IPS-NIHi11 (cell line): ENCODE results near the gene SPRR5.

Source experiments
- DNase-seq: peaks from one replicate; pipeline ENCODE4 v3.0.0; 2012; ENCODE audit warnings: mixed read lengths, low spot score

SPRR5 gene

DNA sequence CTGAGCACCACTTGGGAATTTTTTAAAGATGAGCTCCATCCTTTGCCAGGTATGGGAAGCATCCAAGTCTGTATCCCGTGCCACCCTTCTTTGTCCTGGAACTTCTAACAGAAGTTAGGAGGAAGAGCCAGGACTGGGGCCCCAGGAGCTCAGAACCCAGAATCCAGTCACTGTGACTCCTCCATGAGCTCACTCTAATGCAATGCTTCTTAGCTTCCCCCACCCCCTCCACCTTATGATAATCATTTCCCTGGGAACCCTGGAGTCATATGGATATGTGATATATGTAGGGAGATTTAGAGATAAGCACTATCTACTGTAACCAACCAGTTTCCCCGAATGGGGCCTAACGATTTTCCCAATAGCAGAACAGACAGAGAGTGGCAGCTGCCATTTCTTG is 758 bp upstream of the SPRR5 start:
- DNase-seq = no peak

DNA sequence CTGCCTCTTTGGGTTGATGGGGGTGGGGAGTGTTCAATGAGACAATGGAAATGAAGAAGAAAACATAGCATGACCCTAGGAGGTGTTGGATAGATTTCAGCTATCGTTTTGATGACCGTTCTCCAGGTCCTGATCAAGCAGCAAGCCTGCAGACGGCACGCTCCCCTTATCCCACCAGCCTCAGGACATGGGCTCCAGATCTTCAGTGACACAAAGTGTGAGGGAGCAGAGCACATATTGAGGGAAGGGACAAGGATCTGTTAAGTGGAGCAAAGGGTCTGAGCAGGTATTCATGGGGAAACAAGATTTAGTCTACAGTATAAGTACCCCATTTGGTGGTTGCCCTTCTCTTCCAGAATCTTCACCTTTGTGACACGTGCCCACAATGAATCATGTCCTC is 4.7 kb downstream of the SPRR5 start:
- DNase-seq = no peak

DNA sequence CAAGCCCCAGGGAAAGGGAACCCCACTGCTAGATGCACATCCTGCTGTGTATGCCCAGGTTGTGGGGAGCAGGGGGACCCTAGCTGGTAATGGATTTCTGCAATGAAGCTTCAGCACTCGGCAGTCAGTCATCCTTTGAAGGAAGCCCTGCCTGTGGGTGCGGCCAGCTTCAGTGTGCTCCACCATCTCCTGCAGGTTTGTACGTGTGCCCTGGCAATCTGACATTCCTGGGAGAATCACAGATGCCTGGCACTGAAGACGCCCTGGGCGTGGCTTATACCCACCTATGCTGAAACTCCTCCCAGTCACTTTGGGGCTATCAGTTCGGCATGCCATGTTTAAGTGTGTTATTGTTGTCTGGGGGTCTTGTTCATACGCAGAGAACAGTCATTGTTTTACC is 6.8 kb downstream of the SPRR5 start:
- DNase-seq = no peak

DNA sequence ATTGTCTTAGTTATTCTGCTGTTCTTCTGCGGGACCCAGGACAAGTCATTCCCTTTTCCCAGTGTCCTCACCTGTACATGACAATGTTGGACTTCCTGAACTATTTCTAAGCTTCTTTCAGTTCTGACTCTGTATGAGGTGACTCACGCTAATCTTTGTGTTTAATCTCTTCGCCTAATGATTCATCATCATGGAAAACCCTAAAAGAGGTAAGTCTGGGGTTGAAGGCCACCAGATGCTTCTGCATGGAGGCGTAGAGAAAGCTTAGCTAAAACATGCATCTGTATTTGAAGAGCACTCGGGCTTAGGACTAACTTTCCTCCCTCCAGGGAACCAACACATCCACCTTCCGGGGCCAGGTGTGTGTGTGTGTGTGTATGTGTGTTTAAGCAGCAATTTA is 7.4 kb downstream of the SPRR5 start:
- no peak for DNase-seq

DNA sequence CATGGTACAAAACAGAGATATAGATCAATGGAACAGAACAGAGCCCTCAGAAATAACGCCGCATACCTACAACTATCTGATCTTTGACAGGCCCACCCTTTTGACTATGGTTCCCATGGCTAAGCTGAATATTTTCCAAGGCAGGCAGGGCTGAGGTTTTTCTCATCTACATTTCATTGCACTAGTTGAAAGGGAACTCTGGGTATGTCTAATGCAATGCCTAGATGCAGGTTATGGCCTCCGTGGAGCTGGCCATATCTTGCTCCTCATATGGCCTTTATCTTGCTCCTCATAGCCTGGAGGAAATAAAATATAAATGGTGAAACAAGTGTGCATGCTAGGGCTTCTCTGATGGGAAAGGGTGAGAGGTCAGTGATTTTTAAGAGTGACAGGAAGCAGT is 10.6 kb downstream of the SPRR5 start:
- no peak for DNase-seq

DNA sequence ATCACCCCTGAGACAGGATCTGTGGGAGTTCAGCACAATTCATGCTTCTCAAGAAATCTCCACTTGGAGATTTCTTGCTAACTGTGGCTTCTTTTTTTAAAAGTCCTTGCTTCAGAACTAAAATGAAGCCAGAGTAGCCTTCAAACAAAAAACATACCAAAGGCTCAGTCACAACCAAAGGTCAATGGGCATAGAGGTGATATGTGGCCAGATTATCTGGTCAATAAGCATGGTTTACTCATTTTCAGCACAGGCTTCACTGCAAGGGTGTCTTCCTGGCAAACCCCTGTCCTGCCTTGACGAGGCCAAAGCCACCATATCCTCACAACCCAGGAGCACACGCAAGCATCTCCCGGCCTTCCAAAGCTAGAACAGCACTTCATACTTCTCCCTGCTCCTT is 12.3 kb downstream of the SPRR5 start:
- no peak for DNase-seq

DNA sequence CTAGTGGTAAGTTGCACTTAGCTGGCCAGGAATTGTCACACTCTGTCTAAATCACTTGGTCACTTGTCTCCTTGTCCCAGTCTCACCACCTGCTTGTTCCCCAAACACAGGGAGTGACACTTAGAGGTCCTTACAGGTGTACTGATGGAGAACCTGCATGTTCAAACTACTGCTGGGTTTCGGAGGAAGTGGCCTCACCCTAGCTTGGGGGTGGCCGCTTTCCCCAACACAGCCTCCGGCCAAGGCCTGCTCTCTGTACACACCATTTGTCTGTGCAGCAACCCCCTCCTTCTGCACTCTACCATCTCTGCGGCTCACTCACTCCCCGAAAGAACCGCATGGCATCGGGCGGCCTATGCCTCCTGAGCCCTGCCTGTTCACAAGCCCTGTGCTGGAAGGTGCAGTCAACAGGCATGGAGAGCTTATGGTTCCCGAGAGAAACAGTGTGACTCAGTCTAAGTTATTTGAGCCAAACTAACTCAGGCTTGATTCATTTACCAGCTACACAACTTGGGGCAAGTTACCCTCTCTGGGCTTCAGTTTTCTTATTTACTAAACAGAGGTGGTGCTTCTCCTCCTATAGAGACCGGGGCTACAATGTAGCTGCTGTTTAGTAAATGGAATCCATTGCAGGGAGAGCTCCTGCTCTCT is 12.9 kb downstream of the SPRR5 start:
- no peak for DNase-seq

DNA sequence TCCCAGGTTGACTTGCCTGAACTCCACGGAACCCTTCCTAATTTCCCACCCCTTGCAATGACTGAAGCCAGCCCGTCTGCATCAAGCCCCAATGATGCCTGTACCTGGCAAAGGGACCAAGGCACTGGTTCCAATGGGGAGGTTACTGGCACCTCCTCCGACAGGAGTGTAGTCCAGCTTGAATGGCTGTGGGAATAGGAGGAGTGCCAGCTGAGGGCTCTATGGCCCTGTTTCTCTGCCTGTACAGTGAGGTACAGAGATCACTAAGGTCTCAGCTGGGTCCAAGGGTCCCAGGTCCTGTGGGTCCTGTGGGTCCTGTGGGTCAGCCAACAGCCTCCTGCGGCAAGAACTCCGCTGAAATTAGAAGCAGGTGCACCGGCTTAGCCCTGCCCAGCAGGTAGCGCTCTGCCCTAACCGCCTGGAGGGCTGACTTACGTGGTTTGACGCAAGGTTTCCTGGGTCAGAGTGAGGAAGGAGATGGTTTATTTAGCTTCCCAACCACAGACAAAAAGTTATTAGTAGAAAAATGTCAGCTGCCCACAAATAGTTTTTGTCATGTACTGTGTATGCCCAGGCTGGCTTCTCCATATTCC is 13.5 kb downstream of the SPRR5 start:
- no peak for DNase-seq

DNA sequence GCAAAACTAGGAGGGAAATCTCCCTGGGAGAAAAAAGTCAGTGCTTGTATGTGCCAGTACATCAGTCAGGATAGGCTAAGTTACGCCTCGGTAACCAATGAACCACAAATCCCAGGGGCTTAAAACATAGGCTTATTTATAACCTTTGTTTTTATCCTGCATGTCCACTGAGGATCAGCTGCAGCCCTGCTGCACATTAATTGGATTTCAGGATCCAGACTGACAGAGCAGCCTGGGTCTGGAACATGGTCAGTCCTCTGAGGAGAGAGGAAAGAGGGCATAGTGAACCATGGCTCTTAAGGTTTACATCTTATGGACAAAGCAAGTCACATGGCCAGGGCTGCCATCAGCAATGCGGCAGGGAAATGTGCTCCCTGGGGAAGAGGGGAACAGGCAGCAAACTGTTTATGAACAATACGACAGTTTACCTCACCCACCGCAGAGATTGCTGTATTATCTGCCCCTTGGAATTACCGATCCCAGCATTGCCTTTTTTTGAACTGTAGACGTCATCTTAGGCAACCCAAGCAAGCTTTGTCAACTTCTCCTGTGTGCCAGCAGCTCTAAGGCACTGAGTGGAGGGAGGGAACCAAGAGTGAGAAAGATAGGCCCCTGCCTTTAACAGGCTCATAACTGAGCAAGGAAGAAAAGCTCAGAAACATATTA is 14.4 kb downstream of the SPRR5 start:
- no peak for DNase-seq

DNA sequence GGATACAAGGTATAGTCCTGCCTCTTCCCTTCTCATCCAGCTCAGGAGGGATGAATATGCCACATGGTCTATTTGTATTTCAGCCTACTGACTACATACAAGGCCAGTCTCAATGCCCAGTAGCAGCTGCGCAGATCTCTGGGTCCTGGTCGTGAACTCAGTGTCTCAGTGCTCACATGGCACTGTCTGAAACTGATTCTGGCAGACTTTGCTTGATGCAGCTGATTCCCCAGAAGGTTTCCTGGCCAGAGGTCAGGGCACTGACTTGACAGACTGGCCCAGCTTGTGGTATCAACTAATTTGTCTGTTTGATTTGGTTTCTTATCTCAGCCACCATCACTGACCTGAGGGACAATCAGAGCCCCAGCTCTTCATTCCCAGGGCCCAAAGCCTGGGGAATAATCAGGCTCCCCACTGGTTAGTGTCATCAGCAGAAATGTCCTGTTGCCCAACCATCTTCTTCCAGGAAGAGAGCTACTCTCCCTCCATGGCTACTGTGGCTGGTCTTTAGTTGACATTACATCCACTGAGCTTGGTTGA is 15.9 kb downstream of the SPRR5 start:
- DNase-seq = no peak

DNA sequence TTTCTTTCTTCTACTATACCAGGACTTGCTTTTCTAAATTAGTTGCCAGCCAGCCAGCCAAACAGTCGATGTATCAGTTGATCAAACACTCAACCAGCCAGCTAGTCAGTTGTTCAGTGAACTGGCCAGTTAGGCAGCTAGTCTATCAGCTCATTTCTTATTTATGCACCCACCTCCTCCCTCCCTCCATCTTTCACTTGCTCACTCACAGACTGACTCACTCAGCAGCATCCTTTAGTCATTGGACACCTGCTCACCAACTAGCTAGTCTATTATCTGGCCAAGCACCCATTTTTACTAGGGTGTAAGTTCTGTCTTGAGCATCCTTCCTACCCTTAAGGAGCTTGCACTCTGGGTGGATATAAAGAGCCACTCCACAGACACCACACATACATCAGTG is 17.5 kb downstream of the SPRR5 start:
- no peak for DNase-seq

DNA sequence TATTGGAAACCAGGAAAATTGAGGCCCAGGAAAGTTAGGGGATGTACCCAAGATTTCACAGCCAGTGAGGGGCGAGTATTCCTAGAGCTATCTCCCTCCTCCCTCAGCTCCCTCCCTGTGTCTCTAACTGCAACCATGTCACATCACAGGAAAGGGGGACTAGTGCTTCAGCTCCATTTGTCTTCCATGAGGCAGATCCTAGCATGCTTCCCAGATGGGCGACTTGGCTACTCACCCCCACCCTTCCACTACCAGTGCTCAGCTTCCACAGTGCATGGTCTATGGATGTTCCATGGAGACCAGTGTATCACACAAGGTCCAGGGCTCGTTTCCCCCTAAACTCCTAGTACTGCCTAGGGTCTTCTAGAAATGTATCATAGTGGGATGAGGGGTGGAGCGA is 18.8 kb downstream of the SPRR5 start:
- no peak for DNase-seq

DNA sequence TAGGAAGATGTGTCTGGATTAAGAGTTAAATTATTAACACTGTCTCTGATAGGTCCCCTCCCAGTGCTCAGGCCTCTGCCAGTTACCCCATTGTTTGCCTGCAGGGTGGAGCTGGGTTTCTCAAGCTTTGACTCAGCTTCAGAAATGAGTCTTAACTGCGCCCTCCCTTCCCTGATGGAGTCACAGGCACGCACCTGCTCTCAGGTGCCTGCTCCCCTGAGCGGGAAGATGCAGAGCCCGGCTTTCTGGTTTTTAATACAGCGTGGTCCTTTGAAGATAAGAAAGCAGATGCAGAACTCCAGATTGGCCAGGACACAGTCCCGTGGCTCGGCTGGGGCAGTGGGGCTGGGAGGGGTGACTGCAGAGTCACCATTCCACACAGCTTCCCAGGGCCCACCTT is 20.2 kb downstream of the SPRR5 start:
- no peak for DNase-seq

DNA sequence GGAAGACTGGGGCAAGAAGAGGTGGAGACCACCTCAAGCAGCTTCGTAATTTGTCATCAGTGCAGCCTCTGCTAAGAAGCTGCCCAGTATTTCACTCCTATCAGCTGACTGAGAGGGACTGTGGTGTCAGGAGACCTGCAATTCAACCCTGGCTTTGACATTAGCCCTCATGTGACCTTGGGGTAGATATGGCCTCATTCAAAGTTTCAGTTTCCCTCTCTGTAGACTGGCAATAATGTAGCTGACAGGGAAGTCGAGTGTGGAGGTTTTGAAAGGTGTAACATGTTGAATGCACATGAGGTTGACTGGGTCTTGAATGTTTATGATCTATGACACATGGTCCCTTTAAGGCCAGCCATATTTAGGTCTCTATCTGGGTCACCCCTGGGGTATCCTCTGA is 21.2 kb downstream of the SPRR5 start:
- no peak for DNase-seq

DNA sequence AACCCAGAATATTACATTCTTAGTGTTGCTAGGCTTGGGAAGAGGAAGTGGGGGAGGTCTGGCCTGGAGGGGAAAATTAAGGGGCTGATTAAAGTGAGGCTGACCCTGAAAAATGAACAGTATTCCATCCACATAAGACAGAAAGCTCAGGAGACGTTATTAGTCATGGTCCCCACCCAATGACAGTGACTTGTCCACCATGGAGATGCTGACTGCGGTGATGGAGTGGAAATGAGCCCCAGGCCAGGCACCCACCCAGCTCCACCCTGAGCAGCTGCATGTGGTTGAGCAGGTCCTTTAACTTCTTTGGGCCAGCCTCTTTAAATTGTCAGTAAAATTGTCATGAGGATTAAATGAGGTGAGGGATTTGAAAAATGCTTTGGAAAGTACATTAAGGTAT is 22.0 kb downstream of the SPRR5 start:
- no peak for DNase-seq

DNA sequence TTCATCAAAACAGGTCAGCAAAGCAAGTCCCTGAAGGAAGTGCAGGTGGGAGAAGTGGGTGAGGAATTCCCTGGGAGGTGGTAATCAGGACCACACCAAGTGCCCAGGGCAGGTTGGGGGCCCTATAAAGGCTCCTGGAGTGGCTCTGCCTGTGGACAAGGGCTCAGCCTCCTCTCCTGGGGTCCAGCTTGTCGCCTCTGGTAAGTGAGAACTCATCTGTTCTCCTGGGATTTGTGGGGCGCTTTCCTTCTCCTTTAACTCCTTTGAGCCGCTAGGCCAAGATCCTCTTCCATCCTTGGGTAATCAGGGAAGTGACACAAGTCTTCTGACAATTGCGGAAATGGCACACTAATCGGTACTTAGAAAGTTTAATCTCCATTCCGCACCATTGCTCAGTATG is 23.5 kb downstream of the SPRR5 start, which contains the start of gene SPRR4:
Gene SPRR4, plus strand, starts transcription at position 154 of the 400 bp plus-strand sequence. CDS start 1,243 bp downstream, outside the sequence.
- no peak for DNase-seq

DNA sequence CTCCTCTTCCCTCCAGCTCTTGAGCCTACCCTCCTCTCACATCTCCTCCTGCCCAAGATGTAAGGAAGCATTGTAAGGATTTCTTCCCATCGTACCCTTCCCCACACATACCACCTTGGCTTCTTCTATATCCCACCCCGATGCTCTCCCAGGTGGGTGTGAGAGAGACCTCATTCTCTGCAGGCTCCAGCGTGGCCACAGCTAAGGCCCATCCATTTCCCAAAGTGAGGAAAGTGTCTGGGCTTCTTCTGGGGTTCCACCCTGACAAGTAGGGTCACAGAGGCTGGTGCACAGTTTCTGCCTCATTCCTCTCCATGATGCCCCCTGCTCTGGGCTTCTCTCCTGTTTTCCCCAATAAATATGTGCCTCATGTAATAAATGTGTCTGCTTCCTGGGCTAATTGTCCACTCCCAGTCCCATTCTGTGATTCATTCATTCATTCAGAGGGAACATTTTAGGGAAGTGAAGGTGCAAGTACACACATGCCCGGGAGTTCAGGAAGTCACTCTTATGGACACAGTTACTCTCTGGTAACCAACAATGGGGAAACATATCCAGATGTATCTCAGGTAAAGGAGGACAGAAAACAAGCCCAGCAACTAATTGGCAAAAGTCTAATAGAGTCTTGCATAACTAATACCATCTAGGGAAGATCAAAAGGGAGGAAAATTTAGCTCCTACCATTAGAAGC is 25.3 kb downstream of the SPRR5 start:
- no peak for DNase-seq

DNA sequence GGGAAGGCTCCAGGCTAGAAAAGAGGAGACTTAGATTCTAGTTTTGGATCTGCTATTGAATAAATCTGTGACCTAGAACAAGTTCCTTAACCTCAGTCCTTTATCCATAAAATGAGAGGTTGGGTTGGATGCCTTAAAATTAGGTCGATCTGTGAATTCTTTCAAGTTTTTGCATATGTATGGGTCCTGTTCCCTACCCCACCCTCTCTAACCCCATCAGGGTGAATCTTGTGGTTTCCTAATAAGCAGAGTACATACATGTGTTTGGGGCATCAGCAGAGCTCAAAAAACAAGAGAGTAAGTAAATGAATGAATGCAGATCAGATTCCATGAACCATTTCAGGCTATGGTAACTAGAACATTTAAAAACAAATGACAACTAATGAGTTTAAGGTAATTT is 29.7 kb downstream of the SPRR5 start:
- no peak for DNase-seq

DNA sequence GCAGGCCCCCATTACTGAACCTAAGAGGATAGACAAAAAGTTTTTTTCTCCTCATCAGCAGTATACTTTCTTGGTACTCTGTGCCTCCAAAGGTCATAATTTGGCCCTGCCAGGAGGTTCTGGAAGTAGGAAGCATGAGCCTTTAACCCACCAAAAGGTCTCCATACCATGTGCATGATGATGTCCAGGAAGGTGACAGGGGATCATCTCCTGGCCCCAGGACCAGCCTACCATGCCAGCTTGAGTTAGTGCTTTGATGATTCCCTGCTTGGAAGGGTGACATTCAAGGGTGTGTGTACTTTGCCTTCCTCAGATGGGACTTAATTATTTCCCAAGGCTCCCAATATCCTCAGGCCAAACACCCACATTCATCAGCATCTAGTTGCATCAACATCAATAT is 30.6 kb downstream of the SPRR5 start:
- no peak for DNase-seq

DNA sequence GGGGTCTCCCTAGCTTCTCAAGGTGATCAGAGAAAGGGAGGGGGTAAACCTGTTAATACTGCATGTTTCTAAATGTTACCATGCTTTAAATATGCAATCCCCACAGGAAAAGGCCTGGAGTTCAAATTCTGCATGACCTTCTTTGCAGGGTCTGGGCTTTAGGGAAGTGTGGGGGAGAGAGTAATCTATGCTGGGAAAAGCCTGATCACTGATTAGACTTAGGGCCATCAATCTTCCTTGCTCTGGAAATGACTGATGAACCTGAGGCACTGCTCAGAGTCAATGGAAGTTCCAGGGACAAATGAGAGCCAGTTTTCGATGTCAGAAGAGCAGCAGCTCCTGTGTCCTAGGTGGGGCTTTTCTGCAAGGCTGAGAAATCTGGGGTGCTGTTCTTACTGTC is 33.7 kb downstream of the SPRR5 start:
- no peak for DNase-seq

DNA sequence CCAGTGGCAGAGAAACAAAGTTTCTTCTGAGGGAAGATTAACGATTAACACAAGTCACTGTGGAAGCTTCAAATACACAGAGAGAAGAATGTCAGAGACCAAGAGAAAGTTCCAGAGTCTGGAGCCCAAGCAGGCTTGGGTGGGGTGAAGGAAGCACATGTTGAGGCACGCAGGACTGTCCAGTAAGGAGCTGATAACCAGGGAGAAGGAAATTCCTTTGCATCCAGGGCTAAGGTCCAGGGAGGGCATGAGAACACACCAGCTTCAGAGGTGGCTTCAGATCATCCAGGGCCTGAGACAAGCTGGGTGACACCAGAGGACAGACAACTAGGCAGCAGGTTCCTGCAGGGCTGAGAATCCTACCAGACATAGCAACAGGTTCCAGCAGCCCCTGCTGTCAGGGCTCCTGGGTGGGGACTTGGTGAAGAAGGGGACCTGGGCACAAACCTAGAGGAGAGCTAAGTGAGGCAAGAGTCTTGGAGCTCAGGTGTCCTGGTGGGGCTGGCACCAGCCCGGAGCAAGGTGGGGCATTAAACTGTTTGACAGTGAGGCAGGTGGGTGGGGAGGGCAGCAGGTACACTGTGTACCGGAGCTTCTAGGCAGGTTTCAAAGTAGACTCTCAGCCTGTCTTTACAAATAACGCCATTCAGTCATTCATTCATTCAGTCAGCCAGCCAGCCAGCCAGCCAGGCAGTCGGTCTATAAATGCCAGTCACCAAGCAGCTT is 34.3 kb downstream of the SPRR5 start:
- no peak for DNase-seq

DNA sequence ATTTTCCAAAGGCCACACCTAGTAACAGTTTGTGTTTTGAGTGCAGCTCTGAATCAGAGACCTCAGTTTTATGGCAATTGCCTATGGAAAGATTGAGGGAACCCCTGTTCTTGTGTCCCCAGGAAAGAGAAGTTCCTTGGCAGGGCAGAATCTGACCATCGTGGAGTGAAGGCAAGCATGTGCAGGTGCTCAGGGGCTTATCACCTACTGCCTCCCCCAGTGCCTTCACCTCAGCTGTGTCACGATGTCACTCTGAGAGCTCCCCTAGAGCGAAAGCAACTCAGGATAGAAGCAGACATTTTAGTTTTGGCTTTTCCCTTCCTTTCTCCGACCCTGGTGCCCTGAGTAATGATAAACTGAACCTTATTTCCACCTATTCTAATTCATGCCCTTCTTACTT is 35.1 kb downstream of the SPRR5 start:
- no peak for DNase-seq
